Transverse colon (tissue), 4 donors: ENCODE results near the gene SRGAP1. TPM values are rescaled to one million over a fixed set of nuclear protein-coding genes. Genes with fewer than 3 reads are reported as not detected.
A peak's percentile ranks its signal among the peaks of the same experiment; 100 is the strongest.

Experiments
- DNase-seq: peaks from one replicate; pipeline ENCODE4 v3.0.0-alpha.2; 2019
- H3K27ac ChIP-seq, 4 donors: fragments of 200-600 bp; sonication (generic); 2 replicates each; pipeline ENCODE4 v1.5.1; 2016 to 2018; ENCODE audit warnings: inconsistent platforms in 4 of 4
- H3K27me3 ChIP-seq: fragments of 200-600 bp; sonication (generic); 2 replicates; pipeline ENCODE4 v1.5.1; 2017; ENCODE audit warnings: inconsistent platforms
- H3K36me3 ChIP-seq, 4 donors: fragments of 200-600 bp; sonication (generic); 2 replicates each; pipeline ENCODE4 v1.5.1; 2017 to 2019; ENCODE audit warnings: inconsistent platforms in 4 of 4
- H3K4me1 ChIP-seq, 4 donors: fragments of 200-600 bp; sonication (generic); 2 replicates each; pipeline ENCODE4 v1.5.1; 2017 to 2020; ENCODE audit warnings: inconsistent platforms in 4 of 4
- H3K4me3 ChIP-seq, 4 donors: fragments of 200-600 bp; sonication (generic); 1 replicate in 1 of 4; 2 replicates in 3 of 4; pipeline versions ENCODE4 v1.5.1 to v1.6.1; 2017 to 2019; ENCODE audit warnings: inconsistent platforms in 4 of 4
- H3K9me3 ChIP-seq, 2 donors: fragments of 200-600 bp; sonication (generic); 2 replicates each; pipeline ENCODE4 v1.5.1; 2017 to 2019; ENCODE audit warnings: inconsistent platforms in 2 of 2
- EP300 ChIP-seq: sonication (generic); formaldehyde crosslinking; IDR thresholded peaks from one replicate; pipeline ENCODE4 v1.6.1; 2017; ENCODE audit warnings: antibody characterized with exemption, low read depth
- POLR2A ChIP-seq: fragments of 450-650 bp; IDR thresholded peaks from one replicate; pipeline ENCODE4 v1.6.1; 2016; ENCODE audit warnings: antibody characterized with exemption, mild to moderate bottlenecking, moderate library complexity
- POLR2AphosphoS5 ChIP-seq, 3 donors: sonication (generic); formaldehyde crosslinking; IDR thresholded peaks; one replicate each; pipeline ENCODE4 v1.6.1; 2016; ENCODE audit warnings: antibody characterized with exemption in 3 of 3
- WGBS, 2 donors: methylation state at CpG; one replicate each; pipeline ENCODE4 v1.1.5; 2018; ENCODE audit warnings: low coverage in 1 of 2; 5-methylcytosine and 5-hydroxymethylcytosine counted together
- in situ Hi-C, 4 donors: fragments of 200-750 bp; cut with MboI; loops; one replicate each; pipeline versions ENCODE4 v1.15.0 to v1.15.1; 2017; ENCODE audit warnings: low sequenced_read_pairs in 3 of 4, low pct_ligation_motif_present in 1 of 4, low pct_unique_long_range_greater_than_20kb in 1 of 4
- intact Hi-C: fragments of 100-400 bp; cut with DNase I; formaldehyde crosslinking; loops from one replicate; pipeline ENCODE4 v1.15.1; 2023; ENCODE audit warnings: low total_unique reads
- total RNA-seq, 4 donors: library from RNA; depleted of rRNA; stranded (reverse); fragments of >200 nt; gene quantifications; one replicate each; pipeline ENCODE4 v1.1.0, GENCODE V29; 2016
- TF ChIP-seq, protein P1 (sequence below), 5 experiments: fragments of 200-600 bp in 3 of 5; fragments of 450-650 bp in 2 of 5; sonication (generic) in 3 of 5; IDR thresholded peaks; 1 replicate in 2 of 5; 2 replicates in 3 of 5; pipeline ENCODE4 v1.5.1; 2016 to 2017; ENCODE audit warnings: antibody characterized with exemption in 5 of 5, inconsistent platforms in 3 of 5, mild to moderate bottlenecking in 2 of 5, moderate library complexity in 1 of 5

Gene SRGAP1
- total RNA-seq, 4 donors from 2014 or later: 16.0 to 720 (median 51.4) TPM

DNA sequence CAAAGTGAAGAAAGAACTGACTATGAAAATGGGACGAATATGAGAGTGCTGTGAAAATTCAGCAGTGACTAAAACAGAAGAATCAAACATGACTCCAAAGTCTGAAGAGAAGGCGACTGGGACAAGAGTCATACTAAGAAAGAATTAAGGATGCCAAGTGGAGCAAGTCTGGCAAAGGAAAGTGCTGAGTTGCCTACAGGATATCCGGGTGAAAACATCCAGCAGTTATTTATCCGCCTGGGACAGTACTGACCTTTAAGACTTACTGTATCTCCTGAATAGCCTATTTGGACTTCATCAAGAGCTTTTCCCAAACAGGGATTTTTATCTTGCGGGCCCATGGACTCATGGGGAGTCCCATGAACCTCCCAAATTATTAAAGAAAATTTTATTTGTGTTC, 336.5 kb downstream of the SRGAP1 start:
- Histone ChIP-seq H3K27ac (peak overlapping the region; percentile 2 to 54 (median 48)), H3K36me3 (no peaks in the 10 kb centered on the region), H3K27me3 (no peaks in the 10 kb centered on the region), H3K4me1 (peaks cover 0 to 8% (median 0%) of the 10 kb centered on the region in 4 donors), H3K4me3 (no peak overlapping the region), H3K9me3 (no peaks in the 10 kb centered on the region)
- intact Hi-C loops (loop anchor here (1.0 to 10.0 kb wide), 3 partner anchors 40 to 337 kb away; partner anchors contain the start of gene SRGAP1), in situ Hi-C loops (loop anchor here in 1 of 4 donors (10.0 kb wide), 1 partner anchor 336 kb away; the partner anchor contains the start of gene SRGAP1)
- 70 to 78% methylated on average over 5 of the region's 5 CpGs for WGBS, 2 donors
- DNase-seq: no peak
- TF ChIP-seq POLR2AphosphoS5 (IDR thresholded peaks at IDR 0.05): no peak
- no peak for TF ChIP-seq POLR2A
- TF ChIP-seq, protein P1, sequence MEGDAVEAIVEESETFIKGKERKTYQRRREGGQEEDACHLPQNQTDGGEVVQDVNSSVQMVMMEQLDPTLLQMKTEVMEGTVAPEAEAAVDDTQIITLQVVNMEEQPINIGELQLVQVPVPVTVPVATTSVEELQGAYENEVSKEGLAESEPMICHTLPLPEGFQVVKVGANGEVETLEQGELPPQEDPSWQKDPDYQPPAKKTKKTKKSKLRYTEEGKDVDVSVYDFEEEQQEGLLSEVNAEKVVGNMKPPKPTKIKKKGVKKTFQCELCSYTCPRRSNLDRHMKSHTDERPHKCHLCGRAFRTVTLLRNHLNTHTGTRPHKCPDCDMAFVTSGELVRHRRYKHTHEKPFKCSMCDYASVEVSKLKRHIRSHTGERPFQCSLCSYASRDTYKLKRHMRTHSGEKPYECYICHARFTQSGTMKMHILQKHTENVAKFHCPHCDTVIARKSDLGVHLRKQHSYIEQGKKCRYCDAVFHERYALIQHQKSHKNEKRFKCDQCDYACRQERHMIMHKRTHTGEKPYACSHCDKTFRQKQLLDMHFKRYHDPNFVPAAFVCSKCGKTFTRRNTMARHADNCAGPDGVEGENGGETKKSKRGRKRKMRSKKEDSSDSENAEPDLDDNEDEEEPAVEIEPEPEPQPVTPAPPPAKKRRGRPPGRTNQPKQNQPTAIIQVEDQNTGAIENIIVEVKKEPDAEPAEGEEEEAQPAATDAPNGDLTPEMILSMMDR (IDR thresholded peaks at IDR 0.05): no peak
- no peak for TF ChIP-seq EP300

- in situ Hi-C loops: loop anchor here in 1 of 4 donors (10.0 kb wide), 1 partner anchor 337 kb away; the partner anchor contains the start of gene SRGAP1
- Histone ChIP-seq H3K9me3 (no peaks in the 10 kb centered on the region), H3K4me3 (no peak overlapping the region), H3K36me3 (no peaks in the 10 kb centered on the region), H3K27ac (peak overlapping the region; percentile 2 to 54 (median 48)), H3K27me3 (no peaks in the 10 kb centered on the region), H3K4me1 (peaks cover 0 to 8% (median 0%) of the 10 kb centered on the region in 4 donors)
- intact Hi-C loops: loop anchor here (1.0 to 10.0 kb wide), 3 partner anchors 39 to 337 kb away; partner anchors contain the start of gene SRGAP1
- TF ChIP-seq, protein P1 (IDR thresholded peaks at IDR 0.05): peak; percentile 50 to 68 (median 59)
- no peak for TF ChIP-seq POLR2A
- peak; percentile 2 for TF ChIP-seq EP300
- TF ChIP-seq POLR2AphosphoS5 (IDR thresholded peaks at IDR 0.05): peak; percentile 12 to 49 (median 41)
- WGBS, 2 donors: 34 to 73% methylated on average over 1 to 3 of the region's 3 CpGs
- peak; percentile 51 for DNase-seq
These were observed 337.2 kb downstream of the SRGAP1 start for GRCh38 chr12:64181430-64182291.

DNA sequence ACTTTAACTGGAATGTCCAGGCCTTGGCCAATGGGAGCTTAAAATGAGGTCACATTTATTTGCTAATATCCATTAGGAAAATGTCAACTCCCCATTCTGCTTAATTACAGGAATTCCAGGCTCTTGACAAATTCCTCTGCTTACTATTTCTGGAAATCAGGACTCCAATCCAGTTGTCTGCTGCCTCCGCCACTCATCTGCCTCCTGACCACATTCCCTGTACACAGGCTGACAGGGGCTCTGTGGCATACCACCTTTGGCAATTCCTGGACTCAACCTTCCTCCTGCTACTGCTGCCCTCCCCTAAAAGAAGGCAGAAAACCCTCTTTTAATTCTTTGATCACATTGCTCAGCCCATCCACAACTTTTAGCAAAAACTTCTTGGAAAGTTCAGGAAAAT, 339.7 kb downstream of the SRGAP1 start:
- in situ Hi-C loops (loop anchor here in 1 of 4 donors (10.0 kb wide), 1 partner anchor 339 kb away; the partner anchor contains the start of gene SRGAP1), intact Hi-C loops (loop anchor here (10.0 kb wide), 1 partner anchor 71 kb away; no protein-coding TSS in a partner anchor)
- H3K9me3 ChIP-seq: no peaks in the 10 kb centered on the region
- no peaks in the 10 kb centered on the region for H3K36me3 ChIP-seq
- no peak overlapping the region for H3K27ac ChIP-seq
- no peak for TF ChIP-seq POLR2AphosphoS5 (IDR thresholded peaks at IDR 0.05)
- no peak for TF ChIP-seq EP300
- TF ChIP-seq POLR2A: no peak
- TF ChIP-seq, protein P1 (IDR thresholded peaks at IDR 0.05): no peak
- H3K4me3 ChIP-seq: no peak overlapping the region
- DNase-seq: no peak
- 87 to 100% methylated on average over 1 of the region's 1 CpG for WGBS, 2 donors
- H3K27me3 ChIP-seq: no peaks in the 10 kb centered on the region
- peaks cover 0 to 8% (median 0%) of the 10 kb centered on the region in 4 donors for H3K4me1 ChIP-seq

DNA sequence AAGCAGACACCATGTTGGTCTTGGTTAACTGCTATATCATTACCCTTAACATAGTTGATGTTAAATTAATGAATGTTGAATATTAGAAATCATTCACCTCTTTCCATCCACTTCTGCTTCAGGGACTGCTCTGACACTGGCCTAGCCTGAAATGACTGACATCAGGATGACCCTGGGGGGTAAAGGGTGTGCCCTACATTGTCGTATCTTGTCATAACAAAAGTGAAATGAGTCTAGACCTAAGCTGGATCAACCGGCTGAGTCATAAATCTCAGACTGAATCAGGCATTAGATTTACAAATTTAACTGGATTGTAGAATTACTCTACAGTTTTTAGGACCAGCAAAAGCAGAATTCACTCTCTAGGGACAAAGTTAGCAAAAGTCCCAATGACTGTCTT, 342.3 kb downstream of the SRGAP1 start:
- DNase-seq: no peak

More for the DNA sequence above, 342.3 kb downstream of the SRGAP1 start:
- TF ChIP-seq POLR2AphosphoS5 (IDR thresholded peaks at IDR 0.05) (no peak), EP300 (no peak), POLR2A (no peak)
- TF ChIP-seq, protein P1 (IDR thresholded peaks at IDR 0.05): no peak
- Histone ChIP-seq H3K27me3 (no peaks in the 10 kb centered on the region), H3K27ac (no peak overlapping the region), H3K36me3 (no peaks in the 10 kb centered on the region), H3K4me3 (no peak overlapping the region), H3K9me3 (no peaks in the 10 kb centered on the region), H3K4me1 (peaks cover 0 to 3% (median 0%) of the 10 kb centered on the region in 4 donors)
- WGBS, 2 donors: 75 to 78% methylated on average over 1 to 2 of the region's 2 CpGs
- in situ Hi-C loops: loop anchor here in 1 of 4 donors (10.0 kb wide), 1 partner anchor 342 kb away; the partner anchor contains the start of gene SRGAP1
- intact Hi-C loops: loop anchor here (10.0 kb wide), 1 partner anchor 68 kb away; no protein-coding TSS in a partner anchor
